Spleen (tissue), 11 donors: ENCODE results near the gene PRUNE2. TPM values are rescaled to one million over a fixed set of nuclear protein-coding genes. Genes with fewer than 3 reads are reported as not detected.
A peak's percentile ranks its signal among the peaks of the same experiment; 100 is the strongest.

Experiments
- DNase-seq: peaks from one replicate; pipeline ENCODE4 v3.0.0-alpha.2; 2020
- H3K27ac ChIP-seq, 8 donors: fragments of 200-600 bp; sonication (generic) in 7 of 8; 1 replicate in 4 of 8; 2 replicates in 4 of 8; pipeline versions ENCODE4 v1.5.0 to v1.8.0; 2016 to 2021; ENCODE audit warnings: inconsistent platforms in 4 of 8, mild to moderate bottlenecking in 4 of 8, moderate library complexity in 1 of 8
- H3K27me3 ChIP-seq, 7 donors: fragments of 200-600 bp; sonication (generic) in 6 of 7; replicated peaks in 1 of 7; 1 replicate in 4 of 7; 2 replicates in 3 of 7; pipeline versions ENCODE4 v1.5.0 to v1.8.0; 2016 to 2021; ENCODE audit warnings: inconsistent platforms in 3 of 7, mild to moderate bottlenecking in 1 of 7
- H3K36me3 ChIP-seq, 6 donors: fragments of 200-600 bp; sonication (generic) in 5 of 6; 1 replicate in 4 of 6; 2 replicates in 2 of 6; pipeline versions ENCODE4 v1.5.0 to v1.8.0; 2016 to 2021; ENCODE audit warnings: inconsistent platforms in 2 of 6
- H3K4me1 ChIP-seq, 6 donors: fragments of 200-600 bp; sonication (generic) in 5 of 6; 1 replicate in 3 of 6; 2 replicates in 3 of 6; pipeline versions ENCODE4 v1.5.0 to v1.8.0; 2016 to 2021; ENCODE audit warnings: inconsistent platforms in 3 of 6
- H3K4me3 ChIP-seq, 8 donors: fragments of 200-600 bp; sonication (generic) in 7 of 8; 1 replicate in 4 of 8; 2 replicates in 4 of 8; pipeline versions ENCODE4 v1.5.0 to v1.8.0; 2016 to 2021; ENCODE audit warnings: inconsistent platforms in 4 of 8, mild to moderate bottlenecking in 4 of 8, moderate library complexity in 2 of 8
- H3K9me3 ChIP-seq, 8 donors: fragments of 200-600 bp; sonication (generic) in 7 of 8; 1 replicate in 4 of 8; 2 replicates in 4 of 8; pipeline versions ENCODE4 v1.5.0 to v1.8.0; 2016 to 2021; ENCODE audit warnings: inconsistent platforms in 4 of 8
- CTCF ChIP-seq, 11 experiments: fragments of 200-600 bp in 7 of 11; fragments of 450-650 bp in 4 of 11; sonication (generic) in 4 of 11; IDR thresholded peaks in 8 of 11; conservative IDR thresholded peaks in 3 of 11; 1 replicate in 7 of 11; 2 replicates in 4 of 11; pipeline versions ENCODE4 v1.4.0 to v1.8.0; 2016 to 2021; ENCODE audit warnings: antibody characterized with exemption in 11 of 11, inconsistent platforms in 4 of 11, mild to moderate bottlenecking in 1 of 11
- POLR2A ChIP-seq, 3 donors: fragments of 450-650 bp; IDR thresholded peaks; one replicate each; pipeline ENCODE4 v1.5.1; 2017; ENCODE audit warnings: antibody characterized with exemption in 3 of 3, mild to moderate bottlenecking in 1 of 3
- POLR2AphosphoS5 ChIP-seq, 3 donors: sonication (generic); formaldehyde crosslinking; IDR thresholded peaks; one replicate each; pipeline ENCODE4 v1.5.1; 2017; ENCODE audit warnings: antibody characterized with exemption in 3 of 3
- WGBS, 5 donors: extraction: QIAGEN DNeasy Blood & Tissue Kit in 3 of 5; methylation state at CpG; one replicate each; pipeline versions ENCODE4 v1.1.5 to v1.1.7; 2013 to 2018; 5-methylcytosine and 5-hydroxymethylcytosine counted together
- intact Hi-C: fragments of 100-400 bp; cut with DNase I; formaldehyde crosslinking; loops from one replicate; pipeline ENCODE4 v1.15.0; 2023; ENCODE audit warnings: low total_unique reads
- polyA plus RNA-seq, 3 donors: library from polyadenylated mRNA; stranded (reverse); fragments of 200-250 nt; gene quantifications; one replicate each; pipeline ENCODE4 v1.2.1, GENCODE V29; 2013
- total RNA-seq, 7 donors: library from RNA; depleted of rRNA in 3 of 7; stranded (reverse); fragments of >200 nt in 3 of 7; fragmentation: NEBNext Ultra II Directional in 4 of 7; extraction: Animal tissue kit (Norgen Biotek cat#: 25700) in 4 of 7; gene quantifications; one replicate each; pipeline versions ENCODE4 v1.1.0 to v1.2.1, GENCODE V29; 2016 to 2021
- donor health status: healthy with polysubstance abuse.
- donor health status: DM: no; HTN: no; CAD: no; lungs with moderate emphysema.
- donor health status: DM: no; HTN: no; CAD: no.
- donor health status: Bipolar disorder and iron deficiency.
- donor health status: healthy.
- donor health status: DM: no; HTN: no; CAD: no.
- donor health status: DM: yes; HTN: yes; CAD: no.

Gene PRUNE2
- total and polyA plus RNA-seq, 10 donors = 3.3 to 23.6 (median 14.0) TPM

- no peak for DNase-seq
- H3K27ac ChIP-seq = peak overlapping the region in 1 of 8 donors; percentile 81
- H3K9me3 ChIP-seq = no peaks in the 10 kb centered on the region
- H3K4me3 ChIP-seq = no peak overlapping the region
- peaks cover 0 to 23% (median 0%) of the 10 kb centered on the region in 7 donors for H3K27me3 ChIP-seq
- WGBS, 5 donors = 88 to 95% (median 91%) methylated on average over 4 of the region's 4 CpGs
- H3K4me1 ChIP-seq = peaks cover 0 to 19% (median 7%) of the 10 kb centered on the region in 6 donors
- intact Hi-C loops = loop anchor here (5.0 kb wide), 1 partner anchor 254 kb away; no protein-coding TSS in a partner anchor
- H3K36me3 ChIP-seq = no peaks in the 10 kb centered on the region
- TF ChIP-seq POLR2A (IDR thresholded peaks at IDR 0.05) (no peak), CTCF (IDR thresholded peaks at IDR 0.05 in 8 of 11, conservative IDR thresholded peaks at IDR 0.05 in 3 of 11) (no peak), POLR2AphosphoS5 (IDR thresholded peaks at IDR 0.05) (no peak)
Measured at GRCh38 chr9:76700916-76701315, 205.0 kb downstream of the PRUNE2 start.

- DNase-seq = no peak
- H3K27ac ChIP-seq = peak overlapping the region in 1 of 8 donors; percentile 81
Measured at GRCh38 chr9:76699971-76700370, 205.9 kb downstream of the PRUNE2 start.

GRCh38 chr9:76697554-76697953 is 208.4 kb downstream of the PRUNE2 start:
- WGBS, 5 donors = 73 to 93% (median 82%) methylated on average over 2 of the region's 2 CpGs
- TF ChIP-seq POLR2A (IDR thresholded peaks at IDR 0.05) (no peak), CTCF (IDR thresholded peaks at IDR 0.05 in 8 of 11, conservative IDR thresholded peaks at IDR 0.05 in 3 of 11) (no peak), POLR2AphosphoS5 (IDR thresholded peaks at IDR 0.05) (no peak)
- H3K4me1 ChIP-seq = peaks cover 0 to 17% (median 1%) of the 10 kb centered on the region in 6 donors

More at GRCh38 chr9:76699971-76700370, 205.9 kb downstream of the PRUNE2 start:
- no peak overlapping the region for H3K4me3 ChIP-seq
- intact Hi-C loops = loop anchor here (5.0 kb wide), 1 partner anchor 253 kb away; no protein-coding TSS in a partner anchor
- peaks cover 0 to 22% (median 0%) of the 10 kb centered on the region in 7 donors for H3K27me3 ChIP-seq
- H3K9me3 ChIP-seq = no peaks in the 10 kb centered on the region
- TF ChIP-seq POLR2A (IDR thresholded peaks at IDR 0.05) = no peak
- TF ChIP-seq CTCF (IDR thresholded peaks at IDR 0.05 in 8 of 11, conservative IDR thresholded peaks at IDR 0.05 in 3 of 11) = no peak
- no peak for TF ChIP-seq POLR2AphosphoS5 (IDR thresholded peaks at IDR 0.05)
- peaks cover 0 to 18% (median 7%) of the 10 kb centered on the region in 6 donors for H3K4me1 ChIP-seq
- no peaks in the 10 kb centered on the region for H3K36me3 ChIP-seq

GRCh38 chr9:76697081-76697480 is 208.8 kb downstream of the PRUNE2 start:
- peak overlapping the region in 1 of 8 donors; percentile 81 for H3K27ac ChIP-seq
- DNase-seq = no peak
- WGBS, 5 donors = 52 to 72% (median 63%) methylated on average over 5 of the region's 5 CpGs
- no peaks in the 10 kb centered on the region for H3K9me3 ChIP-seq
- no peaks in the 10 kb centered on the region for H3K36me3 ChIP-seq
- no peak overlapping the region for H3K4me3 ChIP-seq
- H3K4me1 ChIP-seq = peaks cover 0 to 22% (median 5%) of the 10 kb centered on the region in 6 donors
- intact Hi-C loops = no loop called here
- H3K27me3 ChIP-seq = peaks cover 0 to 34% (median 0%) of the 10 kb centered on the region in 7 donors
- TF ChIP-seq POLR2A (IDR thresholded peaks at IDR 0.05) (no peak), CTCF (IDR thresholded peaks at IDR 0.05 in 8 of 11, conservative IDR thresholded peaks at IDR 0.05 in 3 of 11) (no peak), POLR2AphosphoS5 (IDR thresholded peaks at IDR 0.05) (no peak)

More at GRCh38 chr9:76697554-76697953, 208.4 kb downstream of the PRUNE2 start:
- intact Hi-C loops = no loop called here
- no peak for DNase-seq
- H3K9me3 ChIP-seq = no peaks in the 10 kb centered on the region
- H3K4me3 ChIP-seq = no peak overlapping the region
- H3K27me3 ChIP-seq = peaks cover 0 to 30% (median 0%) of the 10 kb centered on the region in 7 donors
- H3K36me3 ChIP-seq = no peaks in the 10 kb centered on the region
- H3K27ac ChIP-seq = peak overlapping the region in 1 of 8 donors; percentile 81
